GM10248 (cell line): ENCODE measurements around the gene RAMP3.

Experiments used
- CTCF ChIA-PET: fragments of 300-600 bp; sonication (Branson Sonifier 250); formaldehyde crosslinking; extraction: SDS; loops from one replicate; lab custom pipeline; 2021; ENCODE audit warnings: antibody characterized with exemption; lab: Yijun Ruan, JAX
- POLR2A ChIA-PET: fragments of 350-650 bp; sonication (Branson Sonifier 250); formaldehyde crosslinking; extraction: SDS; loops from one replicate; lab custom pipeline; 2020; ENCODE audit warnings: antibody characterized with exemption; lab: Yijun Ruan, JAX
- DNase-seq: peaks from one replicate; pipeline ENCODE4 v3.0.0; 2012; ENCODE audit errors: extremely low spot score
- CTCF ChIP-seq: IDR thresholded peaks from 2 replicates; pipeline ENCODE4 v1.5.1; 2012; ENCODE audit warnings: mild to moderate bottlenecking, low read depth; ENCODE audit errors: extremely low read depth, missing control alignments, control extremely low read depth

The RAMP3 gene

GRCh38 chr7:45158471-45158870, 880 bp downstream of the RAMP3 start:
- no peak for DNase-seq
- ChIA-PET CTCF (interaction anchor here (0.6 to 2.0 kb wide), 3 partner anchors 22 to 696 kb away, joined by 3 to 8 read pairs (median 4); no protein-coding TSS in a partner anchor), POLR2A (no interaction called here)
- no peak for TF ChIP-seq CTCF

GRCh38 chr7:45159296-45159695, 1.7 kb downstream of the RAMP3 start:
- no peak for TF ChIP-seq CTCF
- no peak for DNase-seq
- POLR2A ChIA-PET: no interaction called here
- CTCF ChIA-PET: interaction anchor here (0.6 to 2.0 kb wide), 4 partner anchors 23 to 695 kb away, joined by 3 to 8 read pairs (median 4); no protein-coding TSS in a partner anchor

GRCh38 chr7:45160417-45160881, 2.9 kb downstream of the RAMP3 start:
- ChIA-PET CTCF (interaction anchor here (1.0 to 2.1 kb wide), 2 partner anchors 19 to 100 kb away, joined by 3 to 7 read pairs; no protein-coding TSS in a partner anchor), POLR2A (no interaction called here)
- DNase-seq: no peak
- no peak for TF ChIP-seq CTCF

DNA sequence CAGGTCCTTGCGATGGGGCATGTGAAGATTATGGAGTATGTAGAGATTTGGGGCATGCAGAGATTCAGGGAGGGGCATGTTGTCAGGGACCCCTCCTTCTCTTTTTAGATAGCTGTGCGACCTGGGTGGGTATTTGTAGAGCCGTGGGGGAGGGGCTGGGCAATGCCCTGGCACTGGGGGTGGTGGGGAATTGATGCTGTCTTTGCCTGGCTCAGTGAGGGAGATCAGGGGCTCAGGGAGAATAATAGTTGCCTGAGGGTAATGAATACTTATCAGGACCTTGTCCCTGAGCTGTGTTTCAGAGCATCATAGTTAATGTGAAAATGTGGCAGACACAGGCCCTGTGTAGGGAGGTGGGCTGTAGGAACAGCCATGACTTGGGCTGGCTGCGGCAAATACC, 3.5 kb downstream of the RAMP3 start:
- no peak for TF ChIP-seq CTCF
- DNase-seq: no peak
- ChIA-PET CTCF (interaction anchor here (1.0 to 2.1 kb wide), 3 partner anchors 18 to 100 kb away, joined by 3 to 7 read pairs (median 4); no protein-coding TSS in a partner anchor), POLR2A (no interaction called here)

DNA sequence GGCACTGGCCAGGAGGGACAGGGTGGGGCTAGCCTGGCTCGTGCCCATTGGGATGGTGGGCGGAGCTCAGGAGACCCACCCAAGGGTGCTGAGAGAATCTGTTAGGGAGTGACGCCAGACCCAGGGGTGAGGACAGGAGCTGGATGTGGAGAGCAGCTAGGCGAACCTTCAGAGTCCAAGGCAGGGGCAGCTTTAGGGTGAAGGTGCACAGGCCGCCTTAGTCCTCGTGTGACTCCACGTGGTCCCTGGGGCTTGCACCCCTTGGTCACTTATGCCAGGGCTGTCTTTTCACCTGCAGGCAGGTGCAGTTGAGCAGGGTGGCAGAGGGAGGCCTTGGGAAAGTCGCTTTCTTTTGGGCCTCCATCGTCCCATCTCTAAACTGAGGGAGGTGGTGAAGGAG, 4.3 kb downstream of the RAMP3 start:
- POLR2A ChIA-PET: no interaction called here
- no peak for TF ChIP-seq CTCF
- no peak for DNase-seq
- CTCF ChIA-PET: interaction anchor here (0.9 to 2.1 kb wide), 3 partner anchors 11 to 99 kb away, joined by 4 to 7 read pairs (median 4); no protein-coding TSS in a partner anchor

GRCh38 chr7:45162311-45162845, 4.8 kb downstream of the RAMP3 start:
- ChIA-PET CTCF (interaction anchor here (0.9 to 2.1 kb wide), 3 partner anchors 10 to 99 kb away, joined by 4 to 7 read pairs (median 4); no protein-coding TSS in a partner anchor), POLR2A (no interaction called here)
- DNase-seq: no peak
- no peak for TF ChIP-seq CTCF
